HepG2 (cell line): ENCODE results near the gene MED23. TPM values are rescaled to one million over a fixed set of nuclear protein-coding genes. Genes with fewer than 3 reads are reported as not detected.

Experiments used
- ARID4A ChIP-seq: sonication (generic); formaldehyde crosslinking; IDR thresholded peaks from 2 replicates; pipeline ENCODE4 v1.5.0; 2020; ENCODE audit warnings: mild to moderate bottlenecking, missing genetic modification reagents, borderline replicate concordance
- ATRX ChIP-seq: sonication (generic); formaldehyde crosslinking; IDR thresholded peaks from 2 replicates; pipeline ENCODE4 v1.4.0; 2020; ENCODE audit warnings: missing genetic modification reagents, borderline replicate concordance
- CREB3 ChIP-seq: sonication (generic); formaldehyde crosslinking; IDR thresholded peaks from 2 replicates; pipeline ENCODE4 v1.5.0; 2020; ENCODE audit warnings: missing genetic modification reagents
- HNRNPL ChIP-seq: fragments of 200-400 bp; formaldehyde crosslinking; IDR thresholded peaks from 2 replicates; pipeline ENCODE4 v1.6.1; 2017; ENCODE audit warnings: mild to moderate bottlenecking, low read depth, low read length
- HNRNPLL ChIP-seq: fragments of 200-400 bp; formaldehyde crosslinking; IDR thresholded peaks from 2 replicates; pipeline ENCODE4 v1.6.1; 2017; ENCODE audit warnings: mild to moderate bottlenecking, low read depth, low read length; ENCODE audit not compliant: poor library complexity, severe bottlenecking
- HOXD1 ChIP-seq: sonication (generic); formaldehyde crosslinking; IDR thresholded peaks from 2 replicates; pipeline ENCODE4 v1.5.0; 2020; ENCODE audit warnings: missing genetic modification reagents
- KLF6 ChIP-seq: IDR thresholded peaks from 2 replicates; pipeline ENCODE4 v1.8.0; 2016; ENCODE audit warnings: missing biosample characterization, missing genetic modification reagents
- MTF2 ChIP-seq: sonication (generic); formaldehyde crosslinking; IDR thresholded peaks from 2 replicates; pipeline ENCODE4 v1.5.0; 2020; ENCODE audit warnings: missing genetic modification reagents, borderline replicate concordance
- SETDB1 ChIP-seq: sonication (generic); formaldehyde crosslinking; IDR thresholded peaks from 2 replicates; pipeline ENCODE4 v1.5.1; 2020; ENCODE audit warnings: missing genetic modification reagents, mild to moderate bottlenecking, borderline replicate concordance
- SKI ChIP-seq: fragments of 450-650 bp; IDR thresholded peaks from one replicate; pipeline ENCODE4 v1.6.1; 2018; ENCODE audit warnings: mild to moderate bottlenecking; ENCODE audit not compliant: partially characterized antibody
- SNAPC5 ChIP-seq: sonication (generic); formaldehyde crosslinking; IDR thresholded peaks from 2 replicates; pipeline ENCODE4 v1.8.1; 2023; ENCODE audit warnings: mild to moderate bottlenecking, missing genetic modification reagents, borderline replicate concordance
- SRF ChIP-seq: IDR thresholded peaks from 2 replicates; pipeline ENCODE4 v1.6.1; 2011; ENCODE audit warnings: mild to moderate bottlenecking, low read depth, low read length, moderate library complexity
- ZBTB4 ChIP-seq: sonication (generic); formaldehyde crosslinking; IDR thresholded peaks from 2 replicates; pipeline ENCODE4 v1.4.0; 2020; ENCODE audit warnings: missing genetic modification reagents, mild to moderate bottlenecking, borderline replicate concordance
- ZNF513 ChIP-seq: sonication (generic); formaldehyde crosslinking; conservative IDR thresholded peaks from 2 replicates; pipeline ENCODE4 v1.5.0; 2020; ENCODE audit warnings: missing genetic modification reagents
- ZNF883 ChIP-seq: sonication (generic); formaldehyde crosslinking; IDR thresholded peaks from 2 replicates; pipeline ENCODE4 v1.5.1; 2020; ENCODE audit warnings: mild to moderate bottlenecking, missing genetic modification reagents; ENCODE audit errors: not compliant biosample characterization
- ZSCAN20 ChIP-seq: sonication (generic); formaldehyde crosslinking; IDR thresholded peaks from 2 replicates; pipeline ENCODE4 v1.4.0; 2020; ENCODE audit warnings: missing genetic modification reagents, mild to moderate bottlenecking, borderline replicate concordance
- ZSCAN22 ChIP-seq: sonication (generic); formaldehyde crosslinking; IDR thresholded peaks from 2 replicates; pipeline ENCODE4 v1.4.0; 2020; ENCODE audit warnings: mild to moderate bottlenecking, missing genetic modification reagents
- polyA plus RNA-seq, 8 experiments: library from polyadenylated mRNA; depleted of rRNA in 3 of 8; stranded (reverse) in 7 of 8; unstranded in 1 of 8; fragments of >200 nt; fragmentation: Illumina TruSeq in 4 of 8; extraction: Trizol in 4 of 8; gene quantifications; 2 replicates each; pipeline versions ENCODE4 v1.2.1 to v1.2.3, GENCODE V29; 2011 to 2016; ENCODE audit warnings: low read depth in 4 of 8, missing spikeins in 1 of 8, mixed read lengths in 1 of 8; ENCODE audit not compliant: insufficient read depth in 1 of 8
- total RNA-seq, 5 experiments: library from RNA; depleted of rRNA; stranded (reverse); fragments of >200 nt; fragmentation: Illumina TruSeq; extraction: Trizol; gene quantifications; 2 replicates each; pipeline ENCODE4 v1.2.3, GENCODE V29; 2016; ENCODE audit warnings: low read depth in 1 of 5

MED23 gene
- total and polyA plus RNA-seq, 2 of the 13 experiments (the other 11 are each of a cell fraction or from before 2014, with no cell fraction given) = 34.9 to 50.5 TPM

- TF ChIP-seq ATRX (CRISPR knock-in tag) (no peak), ZNF883 (CRISPR knock-in tag) (peak; percentile 99), ZSCAN20 (CRISPR knock-in tag) (peak; percentile 96), ARID4A (CRISPR knock-in tag) (peak; percentile 99), HNRNPL (peak; percentile 92), ZBTB4 (peak; percentile 99), KLF6 (CRISPR knock-in tag) (peak; percentile 99), SRF (peak; percentile 84; the same call in 1 of the 2 replicates), HOXD1 (CRISPR knock-in tag) (peak; percentile 96), SKI (peak; percentile 82), ZNF513 (CRISPR knock-in tag) (no peak; the same call in 1 of the 2 replicates), MTF2 (peak; percentile 100), ZSCAN22 (CRISPR knock-in tag) (peak; percentile 82), CREB3 (CRISPR knock-in tag) (peak; percentile 58), HNRNPLL (peak; percentile 91), SETDB1 (CRISPR knock-in tag) (no peak), SNAPC5 (CRISPR knock-in tag) (peak; percentile 86; the same call in 1 of the 2 replicates)
Observed at GRCh38 chr6:131627724-131628682, at the start of gene MED23 (continued).
